BJ (cell line): ENCODE data around the gene METAP1. TPM values are rescaled to one million over a fixed set of nuclear protein-coding genes. Genes with fewer than 3 reads are reported as not detected.
A peak's percentile ranks its signal among the peaks of the same experiment; 100 is the strongest.
"Not testable (repeated sequence)": the region's sequence is repeated elsewhere in the genome, so short reads cannot be mapped to it uniquely, and the experiment has no call there.

Experiments used
- CTCF ChIA-PET: fragments of 350-600 bp; formaldehyde crosslinking; extraction: SDS; loops from one replicate; lab custom pipeline; 2021; ENCODE audit warnings: antibody characterized with exemption, inconsistent platforms; lab: Yijun Ruan, JAX
- POLR2A ChIA-PET: fragments of 300-600 bp; sonication (Branson Sonifier 250); formaldehyde crosslinking; extraction: SDS; loops from one replicate; lab custom pipeline; 2021; ENCODE audit warnings: antibody characterized with exemption; lab: Charles Lee
- DNase-seq: peaks from one replicate; pipeline ENCODE4 v3.0.0-alpha.2; 2011; ENCODE audit warnings: low read depth
- H3K27me3 ChIP-seq: 2 replicates; pipeline ENCODE4 v1.6.0; 2011; ENCODE audit warnings: low read length; ENCODE audit not compliant: control insufficient read depth, insufficient read depth
- H3K36me3 ChIP-seq: 2 replicates; pipeline ENCODE4 v1.5.1; 2011; ENCODE audit warnings: low read length; ENCODE audit not compliant: control insufficient read depth, insufficient read depth
- H3K4me3 ChIP-seq: 2 replicates; pipeline ENCODE4 v1.5.1; 2011; ENCODE audit warnings: low read depth, mild to moderate bottlenecking, control low read depth, low read length
- CTCF ChIP-seq: IDR thresholded peaks from 2 replicates; pipeline ENCODE4 v1.5.1; 2011; ENCODE audit warnings: low read depth, mild to moderate bottlenecking, control low read depth, inconsistent platforms, low read length, moderate library complexity; ENCODE audit not compliant: insufficient read depth
- polyA plus RNA-seq: library from polyadenylated mRNA; depleted of rRNA; stranded (reverse); fragments of >200 nt; gene quantifications from 2 replicates; pipeline ENCODE4 v1.2.3, GENCODE V29; 2011; rRNA removed
- small RNA-seq: library from RNA; depleted of rRNA; stranded (forward); fragments of <200 nt; gene quantifications from one replicate; pipeline ENCODE3, GENCODE V24; 2012; ENCODE audit warnings: low replicate concordance, low read depth; ENCODE audit not compliant: insufficient read length

Gene METAP1
- polyA plus RNA-seq, 1 experiment, result 50.2 TPM

GRCh38 chr4:99103166-99103565 lies 107.6 kb downstream of the METAP1 start:
- CTCF ChIA-PET, result no interaction called here
- no peak for TF ChIP-seq CTCF
- POLR2A ChIA-PET, result no interaction called here

GRCh38 chr4:99104153-99104552 lies 108.6 kb downstream of the METAP1 start:
- DNase-seq, result no peak
- no peak overlapping the region for H3K4me3 ChIP-seq
- no peak for TF ChIP-seq CTCF
- no peaks in the 10 kb centered on the region for H3K36me3 ChIP-seq
- no peaks in the 10 kb centered on the region for H3K27me3 ChIP-seq
- POLR2A ChIA-PET, result no interaction called here
- CTCF ChIA-PET, result interaction anchor here (1.2 kb wide), 1 partner anchor 307 kb away, joined by 3 read pairs; no protein-coding TSS in a partner anchor

More at GRCh38 chr4:99103166-99103565, 107.6 kb downstream of the METAP1 start:
- H3K4me3 ChIP-seq, result no peak overlapping the region
- H3K27me3 ChIP-seq, result no peaks in the 10 kb centered on the region
- DNase-seq, result no peak
- no peaks in the 10 kb centered on the region for H3K36me3 ChIP-seq

GRCh38 chr4:99109286-99109685 lies 113.8 kb downstream of the METAP1 start:
- H3K27me3 ChIP-seq, CTCF ChIA-PET, H3K4me3 ChIP-seq, POLR2A ChIA-PET, H3K36me3 ChIP-seq, DNase-seq: not testable (repeated sequence)

Small RNA genes lying within 50 kb of the gene (small RNA-seq; reads per million reads assigned to genes)
- gene MIR3684 (3.6 reads per million, percentile 48 among the genes with 10 or more reads in this experiment), gene RNU7-149P (not detected)

Other genes starting within 250 kb of the METAP1 start
- 24.6 and 79.1 TPM in 2 replicates for gene EIF4E, start 66.6 kb upstream of the METAP1 start, polyA plus RNA-seq
- 205 and 283 TPM in 2 replicates for gene ADH5, start 93.1 kb downstream of the METAP1 start, polyA plus RNA-seq
- not detected in 2 replicates for gene ADH4, start 148.6 kb downstream of the METAP1 start, polyA plus RNA-seq
- gene ADH6, start 223.5 kb downstream of the METAP1 start, polyA plus RNA-seq, result 0.02 and 0.05 TPM in 2 replicates